ENCODE data around the gene CDH12.

DNA sequence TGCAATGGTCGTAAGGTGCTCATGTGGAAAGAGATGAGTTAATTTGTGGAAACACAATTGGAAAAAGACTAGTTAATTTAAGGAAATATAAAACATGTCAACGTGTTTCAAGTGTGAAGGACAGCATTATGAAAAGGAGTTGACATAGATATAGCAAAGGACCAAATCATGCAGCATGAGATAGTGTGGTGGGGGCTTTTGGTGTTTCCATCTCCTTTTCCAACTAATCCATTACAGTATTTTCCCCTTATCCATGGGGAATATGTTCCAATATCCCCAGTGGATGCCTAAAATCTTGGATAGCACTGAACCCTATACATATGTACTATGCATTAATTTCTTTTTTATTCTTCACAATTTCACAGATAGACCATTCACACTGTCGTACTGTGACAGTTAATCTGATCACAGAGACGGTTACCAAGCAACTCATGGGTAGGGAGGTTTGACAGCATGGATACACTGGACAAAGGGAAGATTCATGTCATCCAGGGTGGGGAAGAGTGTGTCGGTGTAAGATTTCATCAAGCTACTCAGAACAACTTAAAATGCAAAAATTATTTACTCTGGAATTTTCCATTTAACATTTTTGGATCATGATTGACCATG is 238.6 kb downstream of the CDH12 start:
- TF ChIP-seq POLR2A (IDR thresholded peaks at IDR 0.05) = no peak
- TF ChIP-seq, protein P1, sequence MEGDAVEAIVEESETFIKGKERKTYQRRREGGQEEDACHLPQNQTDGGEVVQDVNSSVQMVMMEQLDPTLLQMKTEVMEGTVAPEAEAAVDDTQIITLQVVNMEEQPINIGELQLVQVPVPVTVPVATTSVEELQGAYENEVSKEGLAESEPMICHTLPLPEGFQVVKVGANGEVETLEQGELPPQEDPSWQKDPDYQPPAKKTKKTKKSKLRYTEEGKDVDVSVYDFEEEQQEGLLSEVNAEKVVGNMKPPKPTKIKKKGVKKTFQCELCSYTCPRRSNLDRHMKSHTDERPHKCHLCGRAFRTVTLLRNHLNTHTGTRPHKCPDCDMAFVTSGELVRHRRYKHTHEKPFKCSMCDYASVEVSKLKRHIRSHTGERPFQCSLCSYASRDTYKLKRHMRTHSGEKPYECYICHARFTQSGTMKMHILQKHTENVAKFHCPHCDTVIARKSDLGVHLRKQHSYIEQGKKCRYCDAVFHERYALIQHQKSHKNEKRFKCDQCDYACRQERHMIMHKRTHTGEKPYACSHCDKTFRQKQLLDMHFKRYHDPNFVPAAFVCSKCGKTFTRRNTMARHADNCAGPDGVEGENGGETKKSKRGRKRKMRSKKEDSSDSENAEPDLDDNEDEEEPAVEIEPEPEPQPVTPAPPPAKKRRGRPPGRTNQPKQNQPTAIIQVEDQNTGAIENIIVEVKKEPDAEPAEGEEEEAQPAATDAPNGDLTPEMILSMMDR (IDR thresholded peaks at IDR 0.05) = no peak

Measured in vagina (tissue), 2 donors.